Neural crest cell (in vitro differentiated cells): ENCODE measurements around the gene NAIP. TPM values are rescaled to one million over a fixed set of nuclear protein-coding genes. Genes with fewer than 3 reads are reported as not detected.

ENCODE experiments used
- total RNA-seq: library from RNA; stranded (reverse); gene quantifications from 2 replicates; pipeline ENCODE4 v1.2.1, GENCODE V29; 2021

NAIP gene
- total RNA-seq, 1 donor from 2014 or later, result 11.3 TPM

Other genes with a start within 250 kb of the NAIP start
- gene SERF1A, start 124.7 kb downstream of the NAIP start, total RNA-seq, result 12.3 and 20.1 TPM in 2 replicates
- gene SMN1, start 100.3 kb downstream of the NAIP start, total RNA-seq, result 37.9 and 55.8 TPM in 2 replicates
- 42.0 and 46.5 TPM in 2 replicates for gene GTF2H2, start 42.3 kb upstream of the NAIP start, total RNA-seq